Gastrocnemius medialis (tissue), 4 donors: ENCODE data around the gene TF.

Source experiments
- CTCF ChIP-seq, 5 experiments: fragments of 450-650 bp in 3 of 5; fragments of 200-600 bp in 2 of 5; sonication (generic) in 2 of 5; IDR thresholded peaks in 4 of 5; conservative IDR thresholded peaks in 1 of 5; 1 replicate in 4 of 5; 2 replicates in 1 of 5; pipeline ENCODE4 v1.5.1; 2016 to 2019; ENCODE audit warnings: antibody characterized with exemption in 5 of 5, mild to moderate bottlenecking in 3 of 5, moderate library complexity in 3 of 5
- POLR2A ChIP-seq, 2 donors: fragments of 450-650 bp; IDR thresholded peaks; one replicate each; pipeline ENCODE4 v1.6.1; 2017; ENCODE audit warnings: antibody characterized with exemption in 2 of 2, mild to moderate bottlenecking in 2 of 2, moderate library complexity in 2 of 2

- TF ChIP-seq POLR2A (IDR thresholded peaks at IDR 0.05) (no peak), CTCF (IDR thresholded peaks at IDR 0.05 in 4 of 5, conservative IDR thresholded peaks at IDR 0.05 in 1 of 5) (no peak)
These were observed 46.3 kb upstream of the TF start for GRCh38 chr3:133699903-133700302.
